ENCODE data around the gene TBC1D10A.
A peak's percentile ranks its signal among the peaks of the same experiment; 100 is the strongest.

TBC1D10A gene

GRCh38 chr22:30249049-30250038 is 77.4 kb downstream of the TBC1D10A start:
- DNase-seq = no peak

GRCh38 chr22:30248484-30248883 is 78.3 kb downstream of the TBC1D10A start:
- no peak for DNase-seq

- no peak for DNase-seq
These were observed 78.8 kb downstream of the TBC1D10A start for GRCh38 chr22:30247974-30248373.

- no peak for DNase-seq
These were observed 79.2 kb downstream of the TBC1D10A start for GRCh38 chr22:30247561-30247960.

- no peak for DNase-seq
These were observed 79.8 kb downstream of the TBC1D10A start for GRCh38 chr22:30246814-30247376.

GRCh38 chr22:30245985-30246813 is 80.5 kb downstream of the TBC1D10A start, which contains the start of gene LIF:
LIF (minus strand) TSS chr22:30246759; CDS start chr22:30246695, 64 bp downstream.
- peak in 2 of 58 donors; percentile 23 to 24 for DNase-seq

- no peak for DNase-seq
These were observed 81.4 kb downstream of the TBC1D10A start for GRCh38 chr22:30245181-30245984.

- no peak for DNase-seq
These were observed 82.1 kb downstream of the TBC1D10A start for GRCh38 chr22:30244641-30245040.

- no peak for DNase-seq
These were observed 82.7 kb downstream of the TBC1D10A start for GRCh38 chr22:30244066-30244465.

- no peak for DNase-seq
These were observed 83.1 kb downstream of the TBC1D10A start for GRCh38 chr22:30243661-30244060.
